ENCODE measurements around the gene NRF1.

NRF1 gene

DNA sequence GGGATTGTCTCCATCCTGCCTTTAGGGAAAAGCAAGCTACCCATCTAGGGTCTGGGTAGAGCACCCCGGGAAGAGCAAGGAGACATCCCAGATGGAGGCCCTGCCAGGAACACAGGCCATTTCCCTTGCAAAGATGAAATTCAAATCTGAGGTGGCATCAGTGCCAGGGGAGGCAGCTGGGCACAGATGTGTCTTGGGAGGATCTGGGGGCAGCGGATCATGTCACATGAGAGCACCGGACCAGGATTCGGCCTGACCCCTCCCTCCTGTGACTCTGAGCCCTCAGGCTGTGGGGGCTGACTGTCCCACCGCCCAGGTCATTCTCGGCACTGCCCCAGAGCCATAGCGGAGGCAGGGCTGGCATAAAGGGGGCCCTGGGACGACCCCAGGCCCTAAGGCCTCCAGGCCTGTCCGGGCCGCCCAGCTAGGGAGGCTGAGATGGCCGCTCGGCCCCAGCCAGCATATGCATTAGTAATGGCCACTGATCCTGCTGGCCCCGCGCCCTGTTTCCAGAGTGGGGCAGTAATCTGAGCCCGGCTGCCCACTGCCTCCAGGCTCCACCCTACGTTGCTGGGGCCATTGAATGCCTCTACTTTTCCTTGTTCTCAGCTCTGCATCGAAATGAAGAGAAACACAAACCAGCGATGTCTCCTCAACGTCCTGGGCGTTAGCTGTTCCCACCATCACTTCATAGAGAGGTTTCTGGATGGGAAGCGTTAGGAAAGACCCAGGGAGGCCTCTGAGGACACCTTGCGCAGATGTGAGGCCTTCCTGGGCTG lies 192.8 kb downstream of the NRF1 start:
- no peak for DNase-seq

- DNase-seq: peak in 3 of 4 experiments; percentile 37 to 60 (median 50)
These were observed 193.6 kb downstream of the NRF1 start for GRCh38 chr7:129804890-129805719.

All from suppressor macrophage (primary cell).